Activated naive CD8-positive, alpha-beta T cell treated with anti-CD3 and anti-CD28 coated beads for 36 hours (primary cell): ENCODE measurements around the gene PRKAR1B. TPM values are rescaled to one million over a fixed set of nuclear protein-coding genes. Genes with fewer than 3 reads are reported as not detected.

Source experiments
- DNase-seq: peaks from one replicate; pipeline ENCODE4 v3.0.0; 2021
- H3K27ac Mint-ChIP-seq: one replicate; pipeline ENCODE4 v1.8.0; 2022; ENCODE audit warnings: mild to moderate bottlenecking, moderate library complexity, mixed read lengths
- H3K27me3 Mint-ChIP-seq: one replicate; pipeline ENCODE4 v1.8.0; 2022; ENCODE audit warnings: mild to moderate bottlenecking, mixed read lengths
- H3K36me3 Mint-ChIP-seq: one replicate; pipeline ENCODE4 v1.8.0; 2021; ENCODE audit warnings: mild to moderate bottlenecking, mixed read lengths
- H3K4me1 Mint-ChIP-seq: one replicate; pipeline ENCODE4 v1.8.0; 2021; ENCODE audit warnings: mixed read lengths
- H3K4me3 Mint-ChIP-seq: one replicate; pipeline ENCODE4 v1.8.0; 2022; ENCODE audit warnings: mild to moderate bottlenecking, moderate library complexity, mixed read lengths
- H3K9me3 Mint-ChIP-seq: one replicate; pipeline ENCODE4 v1.8.0; 2022; ENCODE audit warnings: mixed read lengths
- total RNA-seq, 2 experiments: library from RNA; stranded (reverse); gene quantifications; one replicate each; pipeline ENCODE4 v1.2.3, GENCODE V29; 2021

PRKAR1B gene
- total RNA-seq, 2 experiments from 2014 or later: 38.1 to 40.2 TPM

- no peaks in the 10 kb centered on the region for H3K27me3 Mint-ChIP-seq
- H3K27ac Mint-ChIP-seq: no peak overlapping the region
- H3K36me3 Mint-ChIP-seq: peaks cover 43% of the 10 kb centered on the region
- H3K9me3 Mint-ChIP-seq: peaks cover 2% of the 10 kb centered on the region
- H3K4me1 Mint-ChIP-seq: peaks cover 36% of the 10 kb centered on the region
- no peak overlapping the region for H3K4me3 Mint-ChIP-seq
- no peak for DNase-seq
Observed at GRCh38 chr7:594920-595620, 132.0 kb downstream of the PRKAR1B start.

- Mint-ChIP-seq H3K4me1 (peaks cover 32% of the 10 kb centered on the region), H3K4me3 (no peak overlapping the region), H3K27ac (peak overlapping the region; percentile 75), H3K36me3 (peaks cover 44% of the 10 kb centered on the region), H3K9me3 (peaks cover 2% of the 10 kb centered on the region), H3K27me3 (no peaks in the 10 kb centered on the region)
- DNase-seq: no peak
Observed at GRCh38 chr7:594212-594913, 132.7 kb downstream of the PRKAR1B start.

GRCh38 chr7:593324-594115 is 133.6 kb downstream of the PRKAR1B start:
- peaks cover 6% of the 10 kb centered on the region for H3K9me3 Mint-ChIP-seq
- no peaks in the 10 kb centered on the region for H3K27me3 Mint-ChIP-seq
- H3K4me1 Mint-ChIP-seq: peaks cover 30% of the 10 kb centered on the region
- peak overlapping the region; percentile 77 for H3K27ac Mint-ChIP-seq
- DNase-seq: peak; percentile 55
- H3K4me3 Mint-ChIP-seq: peak overlapping the region; percentile 45
- H3K36me3 Mint-ChIP-seq: peaks cover 50% of the 10 kb centered on the region

DNA sequence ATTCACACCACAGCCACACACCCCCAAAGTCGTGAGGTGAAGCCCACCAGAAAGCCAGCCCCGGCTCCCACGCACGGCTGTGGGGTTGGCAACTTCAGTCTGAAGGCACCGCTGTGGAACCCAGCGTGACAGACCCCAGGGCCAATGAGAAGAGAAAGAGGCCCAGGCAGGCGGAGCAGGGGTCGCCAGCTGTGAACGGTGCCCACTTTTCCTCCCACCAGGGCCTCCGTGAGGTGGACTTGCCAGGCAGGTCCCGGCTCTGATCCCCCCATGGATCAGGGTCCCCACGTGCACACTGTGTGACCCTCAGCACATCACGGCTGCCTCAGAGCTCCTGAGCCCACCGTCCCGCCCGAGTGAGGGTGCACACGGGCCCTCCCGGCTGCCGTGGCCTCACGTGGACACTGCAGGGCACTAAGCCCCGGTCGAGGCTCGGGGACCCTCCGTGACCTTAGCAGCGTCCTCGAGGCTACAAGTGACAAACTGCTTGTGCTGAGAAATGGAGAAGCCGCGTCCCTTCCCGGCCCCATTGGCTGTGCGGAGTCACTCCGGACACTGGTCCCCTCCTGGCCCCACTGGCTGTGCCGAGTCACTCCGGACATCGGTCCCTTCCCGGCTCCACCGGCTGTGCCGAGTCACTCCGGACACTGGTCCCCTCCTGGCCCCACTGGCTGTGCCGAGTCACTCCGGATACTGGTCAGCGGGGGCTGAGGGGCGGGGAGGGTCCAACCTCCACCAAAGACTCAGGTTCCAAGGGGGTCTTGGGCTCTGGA is 135.0 kb downstream of the PRKAR1B start:
- H3K9me3 Mint-ChIP-seq: peaks cover 10% of the 10 kb centered on the region
- DNase-seq: no peak
- H3K27ac Mint-ChIP-seq: no peak overlapping the region
- no peaks in the 10 kb centered on the region for H3K27me3 Mint-ChIP-seq
- no peak overlapping the region for H3K4me3 Mint-ChIP-seq
- H3K36me3 Mint-ChIP-seq: peaks cover 61% of the 10 kb centered on the region
- H3K4me1 Mint-ChIP-seq: peaks cover 28% of the 10 kb centered on the region

- Mint-ChIP-seq H3K27me3 (no peaks in the 10 kb centered on the region), H3K4me1 (peaks cover 31% of the 10 kb centered on the region), H3K9me3 (peaks cover 17% of the 10 kb centered on the region), H3K36me3 (peaks cover 61% of the 10 kb centered on the region), H3K27ac (no peak overlapping the region), H3K4me3 (no peak overlapping the region)
- DNase-seq: no peak
Observed at GRCh38 chr7:590731-591551, 136.1 kb downstream of the PRKAR1B start.

DNA sequence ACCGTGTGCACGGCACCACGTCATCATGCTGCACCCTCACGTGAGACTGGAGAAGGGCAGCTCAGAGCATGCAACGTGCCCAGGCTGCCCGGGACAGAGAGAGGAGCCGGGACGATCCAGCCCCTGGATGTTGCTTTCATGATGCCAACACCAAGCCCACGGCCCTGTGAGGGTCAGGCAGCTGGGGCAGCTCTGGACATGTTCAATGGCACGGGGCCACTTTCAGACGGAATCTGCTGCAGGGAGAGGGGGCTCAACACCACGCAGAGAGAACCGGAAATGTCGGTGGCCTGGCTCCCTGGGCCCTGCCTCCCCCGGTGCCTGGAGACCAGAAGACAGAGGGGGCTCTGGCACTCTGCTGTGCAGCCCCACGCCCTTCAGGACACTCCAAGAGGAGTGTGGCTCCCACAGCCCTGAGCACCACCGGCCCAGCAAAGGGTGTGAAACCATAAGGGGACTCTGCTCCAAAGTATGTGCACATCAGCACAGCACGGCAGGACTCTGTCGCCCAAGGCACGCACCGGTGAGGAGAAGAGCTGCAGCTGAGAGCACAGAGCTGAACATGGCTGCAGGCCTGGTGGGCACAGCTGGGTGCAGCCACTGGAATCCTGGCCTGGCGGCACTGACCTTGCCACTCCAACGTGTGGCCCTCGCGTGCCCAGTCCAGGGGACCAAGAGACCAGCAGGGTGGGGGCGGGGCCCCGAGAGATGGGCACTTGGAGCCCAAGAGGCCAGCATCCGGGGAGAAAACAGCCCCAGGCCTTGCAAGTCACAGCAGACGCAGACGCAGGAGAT is 137.1 kb downstream of the PRKAR1B start:
- peaks cover 62% of the 10 kb centered on the region for H3K36me3 Mint-ChIP-seq

GRCh38 chr7:587767-588166 is 139.3 kb downstream of the PRKAR1B start:
- Mint-ChIP-seq H3K27me3 (no peaks in the 10 kb centered on the region), H3K4me1 (peaks cover 40% of the 10 kb centered on the region), H3K27ac (no peak overlapping the region), H3K4me3 (no peak overlapping the region), H3K9me3 (peaks cover 18% of the 10 kb centered on the region), H3K36me3 (peaks cover 71% of the 10 kb centered on the region)
- no peak for DNase-seq

More for the DNA sequence above, 137.1 kb downstream of the PRKAR1B start:
- no peaks in the 10 kb centered on the region for H3K27me3 Mint-ChIP-seq
- peaks cover 18% of the 10 kb centered on the region for H3K9me3 Mint-ChIP-seq
- H3K4me3 Mint-ChIP-seq: no peak overlapping the region
- H3K27ac Mint-ChIP-seq: no peak overlapping the region
- peaks cover 34% of the 10 kb centered on the region for H3K4me1 Mint-ChIP-seq
- DNase-seq: no peak

DNA sequence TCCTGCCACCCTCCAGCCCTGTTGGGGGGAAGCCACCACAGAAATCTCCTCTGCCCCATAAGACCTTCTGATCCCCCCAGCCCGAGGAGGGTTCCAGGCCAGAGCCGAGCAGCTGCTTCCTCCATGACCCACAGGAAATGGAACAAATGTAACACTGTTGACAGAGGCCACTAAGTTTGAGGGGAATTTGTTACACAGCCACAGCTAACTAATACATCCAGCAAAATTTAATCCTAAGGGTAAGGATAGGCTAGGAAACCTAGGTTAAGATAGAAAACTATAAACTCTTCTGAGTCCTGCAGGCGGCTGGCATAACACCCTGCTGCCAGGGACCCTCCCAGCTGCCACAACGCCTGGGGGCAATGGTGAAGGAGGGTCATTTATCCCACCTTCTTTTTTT is 140.6 kb downstream of the PRKAR1B start:
- Mint-ChIP-seq H3K4me1 (peaks cover 36% of the 10 kb centered on the region), H3K36me3 (peaks cover 66% of the 10 kb centered on the region), H3K4me3 (no peak overlapping the region), H3K27ac (peak overlapping the region; percentile 95), H3K27me3 (no peaks in the 10 kb centered on the region), H3K9me3 (peaks cover 18% of the 10 kb centered on the region)
- DNase-seq: no peak

DNA sequence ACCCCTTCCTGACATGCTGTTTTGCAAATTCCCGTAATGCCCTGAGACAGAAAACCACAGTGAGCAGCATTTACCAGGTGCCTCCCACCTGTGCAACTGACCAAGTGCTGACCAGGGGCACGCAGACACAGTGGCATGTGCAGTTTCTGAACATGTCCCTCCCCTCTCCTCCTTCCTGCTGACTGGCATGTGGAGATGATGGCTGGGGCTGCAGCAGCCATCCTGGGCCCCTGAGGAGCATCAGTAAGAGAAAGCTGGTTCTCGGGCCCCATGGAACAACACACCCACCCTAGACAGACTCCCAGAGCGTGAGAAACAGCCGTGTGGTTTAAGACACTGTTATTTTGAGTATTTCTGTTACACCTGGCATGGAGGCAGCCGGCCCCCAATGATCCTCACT is 141.2 kb downstream of the PRKAR1B start:
- H3K4me3 Mint-ChIP-seq: no peak overlapping the region
- H3K27ac Mint-ChIP-seq: peak overlapping the region; percentile 95
- H3K4me1 Mint-ChIP-seq: peaks cover 36% of the 10 kb centered on the region
- no peaks in the 10 kb centered on the region for H3K27me3 Mint-ChIP-seq
- DNase-seq: no peak
- peaks cover 18% of the 10 kb centered on the region for H3K9me3 Mint-ChIP-seq
- H3K36me3 Mint-ChIP-seq: peaks cover 66% of the 10 kb centered on the region

DNA sequence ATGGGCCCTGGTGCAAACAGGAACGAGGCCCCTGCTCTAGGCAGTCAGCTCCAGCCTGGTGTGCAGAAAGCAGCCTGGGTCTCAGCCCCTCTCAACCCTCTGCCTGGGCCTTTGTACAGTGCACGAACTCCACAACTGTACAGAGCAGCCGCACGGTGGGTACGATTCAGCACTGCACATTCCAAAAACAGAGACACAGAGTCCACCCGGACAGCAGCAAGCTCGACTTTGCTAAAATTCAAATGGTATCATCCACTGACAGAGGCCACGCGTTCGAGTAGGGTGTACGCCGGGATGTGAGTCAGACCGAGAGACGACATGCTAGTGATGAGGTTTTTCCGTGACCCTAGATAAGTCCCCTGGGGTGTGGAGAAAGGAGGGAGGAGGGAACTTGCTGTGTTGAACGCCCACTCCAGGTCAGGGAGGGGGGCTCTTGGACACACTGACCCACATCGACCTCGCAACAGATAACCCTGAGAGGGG is 141.8 kb downstream of the PRKAR1B start:
- Mint-ChIP-seq H3K27ac (peak overlapping the region; percentile 95), H3K4me1 (peaks cover 36% of the 10 kb centered on the region), H3K9me3 (peaks cover 18% of the 10 kb centered on the region), H3K4me3 (peak overlapping the region; percentile 26), H3K36me3 (peaks cover 66% of the 10 kb centered on the region), H3K27me3 (no peaks in the 10 kb centered on the region)
- DNase-seq: peak; percentile 71

DNA sequence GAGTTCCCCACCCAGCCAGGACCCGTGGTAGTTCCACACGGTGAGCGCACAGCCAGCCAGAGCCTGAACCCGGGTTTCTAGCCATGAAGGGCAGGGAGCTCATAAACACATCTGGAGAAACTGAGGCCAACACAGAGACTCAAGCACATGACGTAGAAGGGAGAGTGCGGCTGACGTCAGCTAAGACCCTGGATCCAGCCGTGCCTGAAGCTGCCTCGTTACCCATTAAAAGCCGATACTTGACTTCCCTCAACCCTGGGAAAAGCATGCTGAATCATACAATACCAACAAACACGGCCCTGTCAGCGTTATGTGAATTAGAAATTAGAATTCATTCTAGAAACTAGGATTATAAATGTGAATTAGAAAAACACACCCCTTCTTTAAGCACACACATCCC is 142.3 kb downstream of the PRKAR1B start:
- Mint-ChIP-seq H3K27ac (peak overlapping the region; percentile 95), H3K9me3 (peaks cover 18% of the 10 kb centered on the region), H3K36me3 (peaks cover 66% of the 10 kb centered on the region), H3K4me3 (peak overlapping the region; percentile 26), H3K4me1 (peaks cover 36% of the 10 kb centered on the region), H3K27me3 (no peaks in the 10 kb centered on the region)
- no peak for DNase-seq

DNA sequence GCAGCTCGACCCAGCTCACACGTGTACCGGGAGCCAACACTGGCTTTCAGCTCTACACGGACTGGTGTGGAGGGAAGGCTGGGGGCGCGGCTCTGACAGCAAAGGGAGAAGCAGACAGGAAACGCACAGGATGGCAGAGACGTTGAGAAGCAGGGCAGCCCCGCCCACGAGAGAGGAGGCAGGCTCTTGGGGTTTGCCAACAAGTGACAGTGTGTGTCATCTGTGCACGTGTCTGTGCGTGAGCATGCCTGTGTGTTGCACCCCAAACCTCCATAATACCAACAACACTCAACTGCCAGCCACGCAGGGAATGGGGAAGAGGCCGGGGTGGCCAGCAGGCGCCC is 143.0 kb downstream of the PRKAR1B start:
- H3K27me3 Mint-ChIP-seq: no peaks in the 10 kb centered on the region
- peak; percentile 85 for DNase-seq
- peaks cover 36% of the 10 kb centered on the region for H3K4me1 Mint-ChIP-seq
- peak overlapping the region; percentile 76 for H3K4me3 Mint-ChIP-seq
- peak overlapping the region; percentile 95 for H3K27ac Mint-ChIP-seq
- H3K9me3 Mint-ChIP-seq: peaks cover 18% of the 10 kb centered on the region
- H3K36me3 Mint-ChIP-seq: peaks cover 61% of the 10 kb centered on the region

- DNase-seq: no peak
- H3K27me3 Mint-ChIP-seq: no peaks in the 10 kb centered on the region
- peak overlapping the region; percentile 76 for H3K4me3 Mint-ChIP-seq
- H3K4me1 Mint-ChIP-seq: peaks cover 36% of the 10 kb centered on the region
- peak overlapping the region; percentile 95 for H3K27ac Mint-ChIP-seq
- H3K36me3 Mint-ChIP-seq: peaks cover 60% of the 10 kb centered on the region
- H3K9me3 Mint-ChIP-seq: peaks cover 14% of the 10 kb centered on the region
Observed at GRCh38 chr7:583410-584121, 143.5 kb downstream of the PRKAR1B start.
